HG03108 (cell line): Measurements from ENCODE around the gene TEX38.
"Not testable (repeated sequence)": the region's sequence is repeated elsewhere in the genome, so short reads cannot be mapped to it uniquely, and the experiment has no call there.

ENCODE experiments used
- ATAC-seq: cut with Tn5 transposase; IDR thresholded peaks from one replicate; pipeline ENCODE4 v1.9.1; 2021; ENCODE audit warnings: moderate library complexity; ENCODE audit not compliant: unreplicated experiment

TEX38 gene

GRCh38 chr1:46654698-46655097 is 17.0 kb upstream of the TEX38 start:
- not testable (repeated sequence) for ATAC-seq

- ATAC-seq, result no peak
These were observed 15.8 kb upstream of the TEX38 start for GRCh38 chr1:46655848-46656247.

- ATAC-seq, result no peak
These were observed 15.0 kb upstream of the TEX38 start for GRCh38 chr1:46656643-46657042.

GRCh38 chr1:46657775-46658174 is 13.9 kb upstream of the TEX38 start:
- ATAC-seq, result no peak

GRCh38 chr1:46659307-46659870 is 12.3 kb upstream of the TEX38 start:
- no peak for ATAC-seq

- peak; percentile 76 for ATAC-seq
These were observed 11.5 kb upstream of the TEX38 start for GRCh38 chr1:46660116-46660515.

GRCh38 chr1:46662919-46663318 is 8.7 kb upstream of the TEX38 start:
- ATAC-seq, result not testable (repeated sequence)

GRCh38 chr1:46665983-46666382 is 5.7 kb upstream of the TEX38 start:
- no peak for ATAC-seq

- peak; percentile 78 for ATAC-seq
These were observed 3.6 kb upstream of the TEX38 start, which contains the start of gene ATPAF1 for GRCh38 chr1:46667782-46668760. Gene ATPAF1, minus strand, starts transcription at chr1:46668364. Its CDS starts 42 bp downstream, at chr1:46668322.

- ATAC-seq, result no peak
These were observed 1.5 kb upstream of the TEX38 start for GRCh38 chr1:46670134-46670533.

GRCh38 chr1:46672696-46673095 is 1.0 kb downstream of the TEX38 start:
- no peak for ATAC-seq

- no peak for ATAC-seq
These were observed 2.1 kb downstream of the TEX38 start for GRCh38 chr1:46673749-46674182.

GRCh38 chr1:46675549-46676314 is 4.1 kb downstream of the TEX38 start:
- peak; percentile 64 for ATAC-seq

GRCh38 chr1:46676531-46676930 is 4.9 kb downstream of the TEX38 start:
- no peak for ATAC-seq

- no peak for ATAC-seq
These were observed 5.7 kb downstream of the TEX38 start for GRCh38 chr1:46677339-46677738.

- ATAC-seq, result no peak
These were observed 8.3 kb downstream of the TEX38 start for GRCh38 chr1:46679789-46680573.

- ATAC-seq, result no peak
These were observed 9.8 kb downstream of the TEX38 start for GRCh38 chr1:46681333-46682034.

GRCh38 chr1:46682064-46682463 is 10.4 kb downstream of the TEX38 start:
- no peak for ATAC-seq

- ATAC-seq, result no peak
These were observed 13.0 kb downstream of the TEX38 start for GRCh38 chr1:46684670-46685069.

GRCh38 chr1:46686255-46686654 is 14.6 kb downstream of the TEX38 start:
- no peak for ATAC-seq
